Liver (tissue), 9 donors: ENCODE measurements around the gene RRAS2. TPM values are rescaled to one million over a fixed set of nuclear protein-coding genes. Genes with fewer than 3 reads are reported as not detected.
"Not testable (repeated sequence)": the region's sequence is repeated elsewhere in the genome, so short reads cannot be mapped to it uniquely, and the experiment has no call there.

ENCODE experiments used
- DNase-seq: peaks from one replicate; pipeline ENCODE4 v3.0.0-alpha.2; 2017; ENCODE audit warnings: low spot score
- H3K27ac ChIP-seq, 2 donors: one replicate each; pipeline ENCODE4 v1.7.0; 2013; ENCODE audit warnings: inconsistent platforms in 2 of 2, low read length in 2 of 2, control low read depth in 1 of 2, low read depth in 1 of 2, mild to moderate bottlenecking in 1 of 2
- H3K27me3 ChIP-seq, 4 donors: one replicate each; pipeline versions ENCODE4 v1.6.1 to v1.7.0; 2013; ENCODE audit warnings: low read length in 3 of 4, inconsistent platforms in 1 of 4, mild to moderate bottlenecking in 1 of 4, moderate library complexity in 1 of 4; ENCODE audit not compliant: control insufficient read depth in 4 of 4, insufficient read depth in 4 of 4
- H3K36me3 ChIP-seq, 4 donors: one replicate each; pipeline versions ENCODE4 v1.6.1 to v1.7.0; 2013; ENCODE audit warnings: low read length in 3 of 4, mild to moderate bottlenecking in 3 of 4, low read depth in 1 of 4, moderate library complexity in 1 of 4; ENCODE audit not compliant: control insufficient read depth in 4 of 4, insufficient read depth in 3 of 4
- H3K4me1 ChIP-seq, 4 donors: one replicate each; pipeline versions ENCODE4 v1.6.1 to v1.7.0; 2013; ENCODE audit warnings: low read length in 3 of 4, mild to moderate bottlenecking in 3 of 4, moderate library complexity in 1 of 4; ENCODE audit not compliant: control insufficient read depth in 4 of 4, insufficient read depth in 4 of 4
- H3K4me3 ChIP-seq, 3 donors: one replicate each; pipeline versions ENCODE4 v1.6.1 to v1.7.0; 2013; ENCODE audit warnings: low read length in 3 of 3, control low read depth in 1 of 3, low read depth in 1 of 3, mild to moderate bottlenecking in 1 of 3
- H3K9ac ChIP-seq, 2 donors: one replicate each; pipeline ENCODE4 v1.7.0; 2013; ENCODE audit warnings: low read length in 2 of 2, mild to moderate bottlenecking in 2 of 2, moderate library complexity in 2 of 2, control low read depth in 1 of 2, low read depth in 1 of 2
- H3K9me3 ChIP-seq, 4 donors: one replicate each; pipeline versions ENCODE4 v1.6.1 to v1.7.0; 2013; ENCODE audit warnings: low read length in 3 of 4; ENCODE audit not compliant: control insufficient read depth in 4 of 4
- ATF3 ChIP-seq: IDR thresholded peaks from 2 replicates; pipeline ENCODE4 v1.6.1; 2016; ENCODE audit warnings: antibody characterized with exemption
- CTCF ChIP-seq: fragments of 150-350 bp; IDR thresholded peaks from 2 replicates; pipeline ENCODE4 v1.5.1; 2017; ENCODE audit warnings: improper control_type of control experiment, low read depth, low read length; ENCODE audit not compliant: missing input control
- EGR1 ChIP-seq, 2 donors: IDR thresholded peaks; 2 replicates each; pipeline ENCODE4 v1.6.1; 2016 to 2018; ENCODE audit warnings: antibody characterized with exemption in 2 of 2, low read depth in 2 of 2
- FOXA1 ChIP-seq: IDR thresholded peaks from 2 replicates; pipeline ENCODE4 v1.6.1; 2016; ENCODE audit warnings: antibody characterized with exemption
- FOXA2 ChIP-seq: IDR thresholded peaks from 2 replicates; pipeline ENCODE4 v1.6.1; 2016; ENCODE audit warnings: antibody characterized with exemption
- GABPA ChIP-seq, 2 donors: IDR thresholded peaks in 1 of 2; conservative IDR thresholded peaks in 1 of 2; 2 replicates each; pipeline ENCODE4 v1.6.1; 2016; ENCODE audit warnings: antibody characterized with exemption in 2 of 2, mild to moderate bottlenecking in 1 of 2, moderate library complexity in 1 of 2
- HNF4A ChIP-seq, 2 donors: conservative IDR thresholded peaks; 2 replicates each; pipeline ENCODE4 v1.6.1; 2016; ENCODE audit warnings: antibody characterized with exemption in 2 of 2, mild to moderate bottlenecking in 2 of 2
- HNF4G ChIP-seq: IDR thresholded peaks from 2 replicates; pipeline ENCODE4 v1.6.1; 2016; ENCODE audit warnings: antibody characterized with exemption
- JUND ChIP-seq, 2 donors: IDR thresholded peaks; 2 replicates each; pipeline ENCODE4 v1.6.1; 2016; ENCODE audit warnings: antibody characterized with exemption in 2 of 2
- MAX ChIP-seq: IDR thresholded peaks from 2 replicates; pipeline ENCODE4 v1.6.1; 2016; ENCODE audit warnings: antibody characterized with exemption
- NR2F2 ChIP-seq: IDR thresholded peaks from 2 replicates; pipeline ENCODE4 v1.6.1; 2016; ENCODE audit warnings: antibody characterized with exemption
- RAD21 ChIP-seq, 2 donors: IDR thresholded peaks; 2 replicates each; pipeline ENCODE4 v1.6.1; 2016; ENCODE audit warnings: antibody characterized with exemption in 2 of 2, mild to moderate bottlenecking in 2 of 2
- REST ChIP-seq: IDR thresholded peaks from 2 replicates; pipeline ENCODE4 v1.6.1; 2016; ENCODE audit warnings: antibody characterized with exemption, mild to moderate bottlenecking
- RXRA ChIP-seq, 2 donors: IDR thresholded peaks; 2 replicates each; pipeline ENCODE4 v1.6.1; 2017 to 2018; ENCODE audit warnings: antibody characterized with exemption in 2 of 2, mild to moderate bottlenecking in 1 of 2
- SP1 ChIP-seq: IDR thresholded peaks from 2 replicates; pipeline ENCODE4 v1.6.1; 2018; ENCODE audit warnings: antibody characterized with exemption, mild to moderate bottlenecking
- TAF1 ChIP-seq: conservative IDR thresholded peaks from 2 replicates; pipeline ENCODE4 v1.6.1; 2016; ENCODE audit warnings: antibody characterized with exemption, mild to moderate bottlenecking
- YY1 ChIP-seq: IDR thresholded peaks from 2 replicates; pipeline ENCODE4 v1.6.1; 2016; ENCODE audit warnings: antibody characterized with exemption, mild to moderate bottlenecking
- WGBS: extraction: QIAGEN DNeasy Blood & Tissue Kit; methylation state at CpG from one replicate; pipeline ENCODE4 v1.1.7; 2013; 5-methylcytosine and 5-hydroxymethylcytosine counted together
- polyA plus RNA-seq, 2 donors: library from polyadenylated mRNA; stranded (reverse) in 1 of 2; unstranded in 1 of 2; fragments of 200-250 nt in 1 of 2; fragments of >200 nt in 1 of 2; fragmentation: Nextera tagmentation in 1 of 2; extraction: Ambion mirVana in 1 of 2; gene quantifications; one replicate each; pipeline versions ENCODE4 v1.2.1 to v1.2.3, GENCODE V29; 2013 to 2015
- total RNA-seq, 2 donors: library from RNA; depleted of rRNA; stranded (reverse); fragments of >200 nt; gene quantifications; one replicate each; pipeline ENCODE4 v1.2.3, GENCODE V29; 2014
- donor health status: healthy.
- donor health status: healthy.
- donor health status: healthy.
- donor health status: healthy.
- donor health status: healthy.

Gene RRAS2
- total and polyA plus RNA-seq, 4 donors, result 11.2 to 23.8 (median 17.5) TPM

GRCh38 chr11:14290422-14290821, 68.6 kb downstream of the RRAS2 start:
- no peak for DNase-seq
- H3K9ac ChIP-seq, result no peak overlapping the region
- no peak overlapping the region for H3K4me3 ChIP-seq
- H3K9me3 ChIP-seq, result no peaks in the 10 kb centered on the region
- no peak overlapping the region for H3K27ac ChIP-seq
- H3K27me3 ChIP-seq, result no peaks in the 10 kb centered on the region
- TF ChIP-seq JUND (IDR thresholded peaks at IDR 0.05) (no peak), HNF4A (conservative IDR thresholded peaks at IDR 0.05) (no peak), NR2F2 (no peak), RAD21 (IDR thresholded peaks at IDR 0.05) (no peak), RXRA (IDR thresholded peaks at IDR 0.05) (no peak), GABPA (IDR thresholded peaks at IDR 0.05 in 1 of 2, conservative IDR thresholded peaks at IDR 0.05 in 1 of 2) (no peak), ATF3 (no peak), FOXA2 (no peak), TAF1 (no peak), CTCF (no peak), EGR1 (IDR thresholded peaks at IDR 0.05; ENCODE audit: low read depth in 2 of 2) (no peak), FOXA1 (no peak), REST (no peak), YY1 (no peak), HNF4G (no peak), SP1 (no peak), MAX (no peak)
- WGBS, result 86% methylated on average over 3 of the region's 3 CpGs
- peaks cover 0 to 6% (median 2%) of the 10 kb centered on the region in 4 donors for H3K4me1 ChIP-seq
- H3K36me3 ChIP-seq, result peaks cover 0 to 7% (median 0%) of the 10 kb centered on the region in 4 donors

GRCh38 chr11:14288189-14288935, 70.6 kb downstream of the RRAS2 start:
- 55% methylated on average over 2 of the region's 2 CpGs for WGBS
- DNase-seq, result no peak
- Histone ChIP-seq H3K9me3 (no peaks in the 10 kb centered on the region), H3K9ac (no peak overlapping the region), H3K4me1 (peaks cover 0 to 6% (median 2%) of the 10 kb centered on the region in 4 donors), H3K27ac (peak overlapping the region; percentile 29 to 64), H3K4me3 (no peak overlapping the region), H3K36me3 (peaks cover 0 to 7% (median 0%) of the 10 kb centered on the region in 4 donors), H3K27me3 (no peaks in the 10 kb centered on the region)
- TF ChIP-seq GABPA (IDR thresholded peaks at IDR 0.05 in 1 of 2, conservative IDR thresholded peaks at IDR 0.05 in 1 of 2) (no peak), RXRA (IDR thresholded peaks at IDR 0.05) (peak in 1 of 2 donors; percentile 4)

GRCh38 chr11:14278869-14279268, 80.1 kb downstream of the RRAS2 start:
- H3K4me1 ChIP-seq, H3K27ac ChIP-seq, DNase-seq, H3K4me3 ChIP-seq, H3K36me3 ChIP-seq, H3K9me3 ChIP-seq, H3K27me3 ChIP-seq, H3K9ac ChIP-seq: not testable (repeated sequence)
- WGBS, result 97% methylated on average over 1 of the region's 1 CpG
